Measurements from ENCODE around the gene MYO3B.
A peak's percentile ranks its signal among the peaks of the same experiment; 100 is the strongest.

The MYO3B gene

DNA sequence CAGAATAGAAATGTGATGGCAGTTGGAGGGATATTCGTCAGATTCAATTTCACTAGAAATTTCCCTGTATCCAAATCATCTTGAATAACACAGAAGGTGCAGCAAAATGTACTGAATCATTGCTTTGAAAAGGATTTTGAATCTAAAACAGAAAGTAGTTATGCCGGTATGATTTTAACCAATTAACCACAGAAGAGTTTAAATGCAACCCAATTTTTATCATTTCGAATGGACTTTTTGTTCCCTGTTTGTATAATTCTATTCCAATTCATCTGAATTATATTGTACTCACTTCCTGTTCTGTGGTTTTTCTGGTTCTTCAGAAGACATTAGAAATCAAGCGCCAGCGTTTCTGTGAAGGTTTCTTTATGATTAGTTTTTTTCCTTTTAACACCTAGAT is 190.4 kb downstream of the MYO3B start:
- DNase-seq = no peak
- in situ Hi-C loops (cut with HindIII; ENCODE audit: low pct_ligation_motif_present, low pct_unique_long_range_greater_than_20kb, low sequenced_read_pairs) = no loop called here

DNA sequence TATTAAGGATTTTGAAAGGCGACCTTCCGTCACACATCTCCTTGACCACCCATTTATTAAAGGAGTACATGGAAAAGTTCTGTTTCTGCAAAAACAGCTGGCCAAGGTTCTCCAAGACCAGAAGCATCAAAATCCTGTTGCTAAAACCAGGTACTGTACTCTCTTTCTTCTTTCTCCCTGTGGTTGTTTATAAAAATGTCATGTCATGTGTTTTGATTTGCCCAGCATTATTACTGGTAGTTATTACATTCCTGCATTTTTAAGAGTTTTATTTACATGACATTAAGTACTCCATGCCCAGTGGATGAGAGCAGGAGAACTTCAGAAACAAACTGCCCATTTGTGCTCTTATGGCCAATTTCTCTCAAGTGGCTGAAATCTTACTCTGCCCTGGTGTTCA is 191.3 kb downstream of the MYO3B start:
- no peak for DNase-seq
- in situ Hi-C loops (cut with HindIII; ENCODE audit: low pct_ligation_motif_present, low pct_unique_long_range_greater_than_20kb, low sequenced_read_pairs) = no loop called here

DNA sequence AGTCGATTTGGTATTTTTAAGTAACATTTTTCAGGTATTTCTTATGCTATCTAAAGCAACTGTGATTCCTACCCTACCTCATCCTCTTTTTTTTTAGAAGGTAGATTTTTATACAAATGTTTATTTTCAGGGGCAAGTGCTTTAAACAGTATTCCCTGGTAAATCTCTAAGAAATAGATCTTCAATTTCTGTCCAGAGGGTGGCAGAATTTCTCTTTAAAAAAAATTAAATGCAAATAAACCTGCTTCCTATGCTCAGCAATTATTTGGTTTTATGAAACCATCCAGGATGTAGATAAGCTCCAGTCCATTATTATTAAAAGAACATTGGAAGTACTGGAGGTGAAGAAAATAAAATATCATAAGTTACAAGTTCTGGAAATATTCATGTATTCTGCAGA is 191.9 kb downstream of the MYO3B start:
- DNase-seq = peak; percentile 34
- in situ Hi-C loops (cut with HindIII; ENCODE audit: low pct_ligation_motif_present, low pct_unique_long_range_greater_than_20kb, low sequenced_read_pairs) = no loop called here

DNA sequence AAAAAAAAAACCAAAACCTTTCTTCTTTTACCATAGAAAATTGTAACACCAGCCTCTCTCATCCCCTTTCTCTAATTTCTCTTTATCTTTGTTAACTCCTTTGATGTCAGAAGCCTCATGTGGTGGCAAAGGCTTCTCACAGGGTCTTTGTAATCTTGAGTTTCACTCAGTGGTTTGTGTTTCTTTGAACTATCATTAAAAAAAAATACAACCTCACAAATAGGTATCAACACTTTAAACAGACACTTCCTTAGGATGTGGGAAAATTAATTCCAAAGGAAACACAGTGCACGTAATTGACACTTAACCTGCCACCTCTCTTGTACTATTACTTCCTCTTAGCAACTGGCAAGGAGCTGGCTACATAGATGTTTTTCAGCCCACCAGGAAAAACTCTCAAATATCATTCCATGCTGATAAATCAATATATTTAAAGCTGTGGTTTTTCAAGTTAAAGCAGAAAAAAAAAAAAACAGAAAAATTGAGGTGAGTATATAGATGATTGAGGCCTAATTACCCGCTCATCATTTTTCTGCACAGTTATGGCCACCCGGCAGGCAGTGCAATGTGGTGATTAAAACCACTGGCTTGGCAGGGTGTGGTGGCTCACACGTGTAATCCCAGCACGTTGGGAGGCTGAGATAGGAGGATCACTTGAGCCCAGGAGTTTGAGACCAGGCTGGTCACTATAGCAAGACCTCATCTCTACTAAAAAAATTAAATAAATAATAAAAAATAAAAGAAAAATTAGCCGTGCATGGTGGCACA is 193.5 kb downstream of the MYO3B start:
- no peak for DNase-seq
- in situ Hi-C loops (cut with HindIII; ENCODE audit: low pct_ligation_motif_present, low pct_unique_long_range_greater_than_20kb, low sequenced_read_pairs) = no loop called here

DNA sequence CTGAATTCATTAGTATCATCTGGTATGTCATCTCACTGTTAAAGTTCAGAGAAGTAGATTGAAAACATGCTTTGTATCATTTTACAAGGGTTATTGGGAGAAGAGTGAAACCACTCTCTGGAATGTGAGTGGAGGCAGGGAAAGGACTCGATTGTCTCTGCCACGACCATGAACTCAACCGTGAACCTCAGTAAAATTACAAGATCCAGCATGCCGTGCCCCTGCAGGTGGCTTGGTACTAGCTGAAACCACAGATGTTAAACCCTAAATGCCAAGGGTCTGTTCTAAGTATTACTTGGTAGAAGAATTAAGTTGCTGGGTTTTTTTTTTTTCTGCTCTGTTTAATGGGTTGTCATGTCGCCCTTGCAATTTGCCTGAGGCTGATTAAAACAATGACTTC is 197.2 kb downstream of the MYO3B start:
- DNase-seq = no peak
- in situ Hi-C loops (cut with HindIII; ENCODE audit: low pct_ligation_motif_present, low pct_unique_long_range_greater_than_20kb, low sequenced_read_pairs) = no loop called here

DNA sequence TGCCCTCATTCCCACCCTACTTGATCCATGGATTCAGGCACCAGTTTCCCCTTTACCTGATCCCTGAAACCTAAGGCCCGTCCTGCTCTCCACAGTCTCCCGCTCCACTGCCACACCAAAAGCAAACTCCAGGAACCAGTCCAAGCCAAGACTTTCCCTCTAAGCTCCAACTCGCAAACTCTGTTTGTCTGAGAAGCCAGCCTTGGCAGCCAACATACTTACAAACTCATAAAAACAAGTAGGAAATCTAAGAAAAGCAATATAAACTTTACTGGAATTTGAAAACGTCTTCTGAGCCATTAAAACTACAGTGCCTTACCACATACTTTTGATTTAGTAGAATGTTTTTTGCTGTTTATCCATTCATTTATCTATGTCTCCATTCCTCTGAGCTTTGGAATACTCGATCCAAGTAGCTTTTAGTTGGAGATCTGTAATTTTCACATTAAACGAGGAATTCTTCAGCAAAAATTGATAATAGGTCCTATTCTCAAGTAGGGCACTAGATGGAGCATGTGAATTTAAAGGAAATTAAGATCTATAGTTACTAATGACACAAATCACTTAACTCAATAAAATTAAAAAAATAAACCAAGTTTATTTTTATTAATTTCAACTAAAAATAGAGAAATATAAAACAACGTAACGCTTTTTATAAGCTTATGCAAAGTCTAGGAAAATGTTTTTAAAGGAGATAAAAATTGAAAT is 199.7 kb downstream of the MYO3B start:
- in situ Hi-C loops (cut with HindIII; ENCODE audit: low pct_ligation_motif_present, low pct_unique_long_range_greater_than_20kb, low sequenced_read_pairs) = no loop called here
- peak; percentile 7 for DNase-seq

DNA sequence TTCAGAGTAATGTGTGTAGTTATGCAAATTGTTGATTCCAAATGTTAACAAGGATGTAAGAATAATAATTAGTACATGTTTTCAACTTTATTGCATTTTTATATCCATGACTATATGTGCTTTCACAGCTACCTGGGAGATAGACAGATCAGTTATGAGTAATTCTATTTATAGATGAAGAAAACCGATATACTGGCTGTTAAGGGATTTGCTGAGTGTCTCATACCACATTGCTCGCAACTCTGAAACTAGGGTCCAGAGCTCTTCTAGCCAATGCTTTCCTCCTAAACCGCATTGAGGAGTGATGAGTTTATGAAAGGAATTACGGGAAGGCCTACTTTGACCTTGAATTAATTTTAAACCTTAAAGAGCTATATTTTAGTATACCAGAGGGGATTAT is 202.3 kb downstream of the MYO3B start:
- no peak for DNase-seq
- in situ Hi-C loops (cut with HindIII; ENCODE audit: low pct_ligation_motif_present, low pct_unique_long_range_greater_than_20kb, low sequenced_read_pairs) = no loop called here

DNA sequence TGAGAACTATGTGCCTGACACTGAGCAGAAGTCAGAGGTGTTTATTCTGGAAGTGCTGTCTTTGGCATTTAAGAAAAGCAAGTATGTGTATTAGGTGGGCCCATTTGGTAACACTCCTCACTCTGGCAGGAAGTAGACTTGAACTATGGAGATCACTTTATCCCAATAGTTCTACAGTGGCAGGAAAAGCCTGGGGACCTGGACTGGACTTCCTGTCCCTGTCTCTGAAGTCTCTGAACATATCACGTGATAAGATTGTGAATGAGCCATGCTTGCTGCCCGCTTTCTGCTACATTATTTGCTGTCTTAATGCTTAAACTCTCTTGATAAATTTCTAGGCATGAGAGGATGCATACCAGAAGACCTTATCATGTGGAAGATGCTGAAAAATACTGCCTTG is 203.7 kb downstream of the MYO3B start:
- no peak for DNase-seq
- in situ Hi-C loops (cut with HindIII; ENCODE audit: low pct_ligation_motif_present, low pct_unique_long_range_greater_than_20kb, low sequenced_read_pairs) = no loop called here

DNA sequence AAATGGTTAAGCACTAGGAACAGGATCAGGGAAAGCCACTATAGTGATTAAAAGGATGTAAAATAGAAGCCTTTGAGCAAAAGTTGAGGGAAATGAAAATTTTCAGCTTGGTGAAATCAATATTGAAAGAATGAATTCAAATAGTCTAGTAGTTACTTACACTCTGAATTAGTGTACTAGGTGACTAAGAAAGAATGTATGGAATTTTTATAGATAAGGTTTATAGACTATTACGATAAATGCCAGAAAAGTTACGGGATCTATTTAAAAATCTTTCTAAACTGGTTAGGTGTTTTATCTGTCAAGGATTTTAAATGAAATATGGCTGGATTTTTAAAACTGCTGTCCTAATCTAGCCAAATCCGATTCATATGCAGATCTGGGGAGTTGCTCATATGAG is 208.6 kb downstream of the MYO3B start:
- DNase-seq = no peak
- in situ Hi-C loops (cut with HindIII; ENCODE audit: low pct_ligation_motif_present, low pct_unique_long_range_greater_than_20kb, low sequenced_read_pairs) = no loop called here

DNA sequence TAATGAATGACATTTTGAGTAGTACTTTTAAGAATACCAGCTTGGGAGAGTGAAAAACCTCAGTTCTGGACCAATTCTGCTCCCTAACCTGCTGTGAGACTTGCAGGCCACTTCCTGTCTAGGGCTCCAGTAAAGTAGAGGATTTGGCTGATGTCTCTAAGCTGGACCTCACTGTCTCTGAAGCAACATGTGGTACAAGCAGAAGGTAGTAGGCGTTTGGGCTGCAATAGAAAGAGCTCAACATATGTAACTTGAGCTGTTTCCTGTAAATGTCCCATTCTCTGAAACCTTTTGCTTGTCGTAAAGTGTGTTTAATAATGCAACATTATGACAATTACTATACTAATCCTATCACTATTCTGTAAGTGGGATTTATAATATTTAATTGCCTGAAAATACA is 213.1 kb downstream of the MYO3B start:
- no peak for DNase-seq
- in situ Hi-C loops (cut with HindIII; ENCODE audit: low pct_ligation_motif_present, low pct_unique_long_range_greater_than_20kb, low sequenced_read_pairs) = no loop called here

DNA sequence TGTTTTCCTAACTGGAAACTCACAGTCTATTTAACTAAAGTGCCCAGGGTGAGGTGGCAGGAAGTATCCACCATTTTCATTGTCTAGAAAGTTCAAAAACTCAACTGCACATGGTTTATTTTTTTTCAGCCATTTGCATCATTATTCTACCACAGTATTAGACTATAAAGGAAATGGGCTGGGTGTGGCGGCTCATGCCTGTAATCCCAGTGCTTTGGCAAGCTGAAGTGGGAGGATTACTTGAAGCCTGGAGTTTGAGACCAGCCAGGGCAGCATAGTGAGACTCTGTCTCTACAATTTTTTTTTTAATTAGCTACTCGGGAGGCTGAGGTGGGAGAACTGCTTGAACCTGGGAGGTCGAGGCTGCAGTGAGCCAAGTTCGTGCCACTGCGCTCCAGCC is 213.8 kb downstream of the MYO3B start:
- in situ Hi-C loops (cut with HindIII; ENCODE audit: low pct_ligation_motif_present, low pct_unique_long_range_greater_than_20kb, low sequenced_read_pairs) = no loop called here
- no peak for DNase-seq

DNA sequence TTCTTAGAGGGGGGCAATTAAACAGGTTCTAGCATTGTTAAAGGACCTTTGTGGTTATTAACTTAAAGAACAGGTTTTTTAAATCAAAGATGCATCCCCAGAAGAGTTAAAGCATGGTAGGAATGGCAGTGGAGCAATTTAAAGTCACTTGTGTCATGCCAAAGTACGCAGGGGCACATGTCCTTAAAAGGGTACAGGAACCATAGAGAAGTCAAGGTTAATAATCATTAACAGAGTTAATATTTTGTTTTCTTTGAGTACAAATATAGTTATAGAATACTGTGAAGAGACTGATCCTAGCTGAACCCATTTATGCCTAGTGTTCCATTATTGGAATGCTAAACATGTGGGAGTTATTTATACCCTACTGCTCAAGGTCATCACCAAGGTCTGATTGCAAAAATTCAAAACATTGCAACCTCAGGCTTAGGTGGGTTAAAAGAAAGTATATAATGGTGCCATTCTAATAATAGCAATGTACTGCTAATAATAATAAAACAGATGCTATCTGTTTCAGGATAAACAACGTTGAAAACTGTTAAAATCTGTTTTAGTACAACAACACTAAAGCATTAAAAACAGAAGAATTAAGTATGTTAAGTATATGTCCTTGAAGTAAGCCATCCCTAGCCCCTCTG is 216.0 kb downstream of the MYO3B start:
- no peak for DNase-seq
- in situ Hi-C loops (cut with HindIII; ENCODE audit: low pct_ligation_motif_present, low pct_unique_long_range_greater_than_20kb, low sequenced_read_pairs) = no loop called here

DNA sequence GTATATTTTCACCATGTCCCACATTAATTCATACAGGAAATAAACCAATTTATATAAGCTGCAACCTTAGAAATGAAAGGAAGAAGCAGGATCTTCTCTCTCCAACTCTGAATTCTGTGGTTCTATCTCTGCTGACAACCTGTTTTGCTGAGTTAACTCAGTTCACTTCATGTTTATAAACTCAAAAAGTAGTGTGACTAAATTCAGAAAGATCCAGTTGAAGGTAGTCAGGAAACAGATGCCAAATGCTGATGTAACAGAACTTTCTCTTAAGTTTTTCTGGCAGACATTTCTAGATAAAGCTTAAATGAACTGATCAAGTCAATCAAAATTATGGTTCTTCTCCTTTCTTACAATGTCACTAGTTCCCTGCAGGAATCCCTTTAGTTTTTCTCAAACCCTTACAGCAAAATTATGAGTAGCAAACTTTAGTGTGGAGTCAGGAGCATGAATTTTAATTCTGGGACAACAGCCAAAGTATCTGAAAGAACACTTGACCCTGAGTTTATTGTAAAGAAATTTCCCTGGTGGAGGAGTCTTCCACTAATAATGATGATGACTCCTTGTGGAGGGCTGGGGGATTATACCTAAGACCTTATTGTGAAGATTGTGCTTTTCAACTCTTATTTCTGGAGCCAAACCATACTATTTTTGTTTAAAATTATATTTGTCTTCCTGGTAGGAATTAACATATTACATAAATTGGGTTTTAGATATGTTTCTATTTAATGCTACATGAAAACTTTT is 216.9 kb downstream of the MYO3B start:
- in situ Hi-C loops (cut with HindIII; ENCODE audit: low pct_ligation_motif_present, low pct_unique_long_range_greater_than_20kb, low sequenced_read_pairs) = no loop called here
- no peak for DNase-seq

DNA sequence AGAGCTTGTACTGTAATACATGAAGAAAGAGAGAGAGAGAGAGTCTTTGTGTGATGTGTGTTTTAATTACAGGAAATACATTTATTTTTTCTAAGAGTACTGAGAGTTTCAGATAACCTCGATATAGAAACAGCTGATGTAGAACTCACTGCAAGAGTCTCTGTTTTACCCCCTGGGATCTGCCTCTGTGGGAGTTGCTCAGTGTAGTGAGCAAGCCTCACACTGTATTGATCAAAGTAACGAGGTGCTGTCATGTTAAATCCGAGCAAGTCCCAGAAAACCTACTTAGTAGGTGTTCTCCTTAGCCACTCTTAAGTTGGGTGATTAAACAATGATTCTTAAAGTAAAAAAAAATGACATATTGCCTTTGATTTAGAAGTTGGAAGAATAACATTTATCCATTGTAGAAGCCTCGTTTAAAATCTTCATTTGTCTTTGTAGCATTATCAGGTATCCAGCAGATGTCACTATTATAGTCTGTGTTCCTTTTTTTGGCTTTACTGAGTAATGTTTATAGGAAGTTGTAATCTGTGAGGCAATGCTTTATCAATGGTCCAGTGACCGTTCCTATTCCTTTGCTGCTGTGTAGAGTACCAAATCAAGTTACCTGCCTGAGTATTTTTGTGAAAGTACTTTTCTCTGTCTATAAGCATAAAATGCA is 219.0 kb downstream of the MYO3B start:
- in situ Hi-C loops (cut with HindIII; ENCODE audit: low pct_ligation_motif_present, low pct_unique_long_range_greater_than_20kb, low sequenced_read_pairs) = no loop called here
- DNase-seq = peak; percentile 35

DNA sequence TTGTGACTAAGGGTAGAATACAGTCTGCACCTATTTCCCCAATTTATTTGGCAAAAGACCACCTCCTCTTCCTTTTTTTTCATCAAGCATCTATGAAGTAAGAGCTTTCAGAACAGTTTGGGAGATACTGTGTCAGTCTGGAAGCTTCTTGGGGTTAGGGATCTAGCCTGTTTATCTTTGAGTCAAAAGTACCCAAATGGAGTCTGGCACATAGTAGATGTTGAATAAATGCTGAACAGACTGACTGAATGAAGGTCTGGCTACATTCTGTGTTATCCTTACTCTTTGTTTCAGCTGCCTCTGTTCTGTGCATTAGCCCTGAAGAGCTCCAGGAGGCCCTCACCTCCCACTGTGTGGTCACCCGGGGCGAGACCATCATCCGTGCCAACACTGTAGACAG is 223.2 kb downstream of the MYO3B start:
- in situ Hi-C loops (cut with HindIII; ENCODE audit: low pct_ligation_motif_present, low pct_unique_long_range_greater_than_20kb, low sequenced_read_pairs) = loop anchor here (25.0 kb wide), 1 partner anchor 411 kb away; the partner anchor contains the start of gene GAD1
- no peak for DNase-seq

DNA sequence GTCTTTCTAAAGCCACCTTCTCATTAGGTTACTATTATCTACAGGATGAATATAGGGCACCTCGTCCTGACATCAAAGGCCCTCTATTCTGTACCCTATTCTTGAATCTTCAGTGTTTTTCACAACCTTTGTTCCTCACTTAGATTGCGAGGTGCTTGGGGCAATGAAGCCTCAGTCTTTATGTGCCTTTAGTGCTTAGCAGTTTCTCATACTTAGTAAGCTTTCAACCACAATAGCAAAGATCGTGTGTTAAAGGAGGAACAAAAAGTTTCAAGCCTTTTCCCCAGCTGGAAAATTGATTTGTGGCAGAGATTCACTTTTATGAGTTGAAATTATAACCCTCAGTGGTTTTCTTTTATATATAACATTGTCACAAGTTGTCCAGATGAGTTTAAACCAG is 226.9 kb downstream of the MYO3B start:
- in situ Hi-C loops (cut with HindIII; ENCODE audit: low pct_ligation_motif_present, low pct_unique_long_range_greater_than_20kb, low sequenced_read_pairs) = loop anchor here (25.0 kb wide), 1 partner anchor 407 kb away; the partner anchor contains the start of gene GAD1
- DNase-seq = no peak

DNA sequence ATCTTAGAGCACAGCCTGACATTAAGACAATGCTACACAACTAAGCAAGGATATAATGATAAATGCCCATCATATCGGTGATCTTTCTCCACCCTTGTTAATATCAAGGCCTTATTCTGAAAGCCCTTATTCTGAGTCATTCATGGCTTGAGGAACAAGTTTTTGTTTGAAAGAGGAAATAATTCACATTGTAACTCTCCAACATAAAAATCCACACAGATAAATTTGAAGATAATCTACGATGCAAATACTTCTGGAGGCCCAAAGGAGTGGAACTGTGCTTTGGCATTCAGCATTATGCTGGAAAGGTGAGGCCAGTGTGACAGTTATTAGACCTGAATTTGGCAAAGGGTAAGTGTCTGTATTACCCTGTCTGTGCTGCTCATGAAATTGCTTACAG is 227.4 kb downstream of the MYO3B start:
- in situ Hi-C loops (cut with HindIII; ENCODE audit: low pct_ligation_motif_present, low pct_unique_long_range_greater_than_20kb, low sequenced_read_pairs) = loop anchor here (25.0 kb wide), 1 partner anchor 407 kb away; the partner anchor contains the start of gene GAD1
- no peak for DNase-seq

DNA sequence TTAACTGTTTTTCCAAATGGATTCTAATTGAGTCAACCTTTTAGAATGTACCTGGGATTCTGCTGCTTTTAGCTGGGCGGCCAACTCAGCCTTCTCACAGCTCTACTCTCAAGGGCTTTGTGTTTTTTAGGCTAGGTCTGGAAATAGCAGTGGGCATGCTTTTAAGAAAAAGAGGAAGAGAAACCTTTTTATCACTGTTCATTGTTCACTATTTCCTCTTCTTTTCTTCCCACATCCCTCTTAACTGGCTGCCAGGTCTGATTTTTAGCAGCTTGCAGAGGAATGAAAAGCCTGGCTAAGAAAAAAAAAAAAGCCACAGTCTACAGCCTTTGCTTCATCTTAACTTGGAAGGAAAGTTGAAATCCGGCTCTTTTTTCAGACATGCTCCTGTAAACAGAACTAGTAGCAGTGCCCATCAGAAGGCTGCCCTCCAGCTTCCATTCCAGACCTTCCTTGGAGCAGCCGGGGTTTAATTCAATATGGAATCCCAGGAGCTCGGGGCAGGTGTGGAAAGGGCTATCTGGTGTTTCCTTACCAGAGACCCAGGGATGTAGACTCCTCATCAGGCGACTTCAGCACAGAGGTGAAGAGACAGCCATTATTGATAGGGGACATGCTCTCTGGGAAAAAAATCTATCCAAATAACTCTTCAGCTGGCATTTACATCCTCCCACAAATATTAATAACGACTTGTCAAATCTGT is 230.7 kb downstream of the MYO3B start:
- in situ Hi-C loops (cut with HindIII; ENCODE audit: low pct_ligation_motif_present, low pct_unique_long_range_greater_than_20kb, low sequenced_read_pairs) = loop anchor here (25.0 kb wide), 1 partner anchor 404 kb away; the partner anchor contains the start of gene GAD1

More for the DNA sequence above, 230.7 kb downstream of the MYO3B start:
- no peak for DNase-seq

All from ACHN (cell line).